Hematopoietic multipotent progenitor cell treated with erythropoietin and hydrocortisone succinate and interleukin-3 and kit ligand, for 15 days (in vitro differentiated cells): ENCODE measurements around the gene LAMA2.

Experiments used
- DNase-seq: peaks from one replicate; pipeline ENCODE4 v3.0.0-alpha.2; 2015; ENCODE audit warnings: low spot score

LAMA2 gene

DNA sequence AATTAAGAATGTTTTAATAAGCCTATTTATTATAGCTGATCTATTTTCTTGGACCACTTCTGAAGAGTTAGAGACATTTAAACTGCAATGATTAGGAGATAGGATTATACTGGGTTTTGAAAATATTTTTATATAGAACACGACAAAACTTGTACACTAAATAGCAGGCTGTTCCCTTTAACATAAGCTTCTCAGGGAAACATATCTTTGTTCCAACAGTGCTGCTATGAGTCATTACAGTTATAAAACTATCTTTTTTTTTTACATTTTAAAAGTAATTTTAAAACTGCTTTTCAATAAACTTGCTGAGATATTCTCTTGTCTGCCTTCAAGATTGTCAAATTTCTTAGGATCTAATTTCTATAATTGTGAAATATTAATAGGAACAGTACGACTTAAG lies 438.0 kb downstream of the LAMA2 start:
- DNase-seq: no peak

DNA sequence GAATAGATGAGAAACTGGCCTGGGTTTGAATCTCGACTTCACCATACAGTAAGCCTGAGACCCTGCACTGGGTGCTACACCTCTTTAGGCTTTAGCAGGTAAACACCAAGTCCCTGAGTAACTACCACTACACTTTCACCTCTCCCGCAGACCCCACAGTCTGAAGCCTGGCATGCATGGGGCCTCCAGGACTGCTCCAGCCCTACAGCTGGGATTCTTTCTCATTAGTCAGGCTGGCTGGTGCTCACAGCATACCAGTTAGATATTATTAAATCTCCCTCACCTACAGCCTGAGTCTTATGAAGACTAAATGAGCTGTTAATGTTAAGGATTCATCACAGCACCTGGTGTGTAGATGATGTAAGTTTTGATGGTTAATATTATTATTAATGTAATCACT lies 438.4 kb downstream of the LAMA2 start:
- no peak for DNase-seq

DNA sequence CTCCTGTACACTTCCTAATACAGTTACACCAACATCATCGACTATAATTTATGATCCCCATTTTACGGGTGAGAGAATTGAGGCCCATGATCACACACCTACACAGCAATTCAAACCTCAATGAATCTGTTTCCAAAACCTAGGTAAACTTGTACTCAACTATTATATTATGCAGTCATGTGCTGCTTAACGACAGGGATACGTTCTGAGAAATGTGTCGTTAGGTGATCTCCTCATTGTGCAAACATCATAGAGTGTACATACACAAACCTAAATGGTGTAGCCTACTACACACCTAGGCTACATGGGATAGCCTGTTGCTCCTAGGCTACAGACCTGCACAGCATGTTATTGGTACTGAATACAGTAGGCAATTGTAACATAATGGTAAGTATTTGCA lies 441.4 kb downstream of the LAMA2 start:
- no peak for DNase-seq

DNA sequence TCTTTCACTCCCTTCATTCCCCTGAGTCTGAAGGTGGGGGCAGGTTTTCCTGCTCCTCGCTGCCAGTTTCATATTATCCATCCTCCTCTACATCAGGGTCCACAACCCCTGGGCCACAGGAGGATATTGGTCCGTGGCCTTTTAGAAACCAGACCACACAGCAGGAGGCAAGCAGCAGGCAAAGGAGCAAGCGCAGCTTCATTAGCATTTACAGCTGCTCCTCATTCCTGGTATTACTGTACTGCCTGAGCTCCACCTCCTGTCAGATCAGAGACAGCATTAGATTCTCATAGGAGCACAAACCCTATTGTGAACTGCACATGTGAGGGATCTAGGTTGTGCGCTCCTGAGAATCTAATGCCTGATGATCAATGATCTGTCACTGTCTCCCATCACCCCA lies 446.7 kb downstream of the LAMA2 start:
- DNase-seq: no peak

DNA sequence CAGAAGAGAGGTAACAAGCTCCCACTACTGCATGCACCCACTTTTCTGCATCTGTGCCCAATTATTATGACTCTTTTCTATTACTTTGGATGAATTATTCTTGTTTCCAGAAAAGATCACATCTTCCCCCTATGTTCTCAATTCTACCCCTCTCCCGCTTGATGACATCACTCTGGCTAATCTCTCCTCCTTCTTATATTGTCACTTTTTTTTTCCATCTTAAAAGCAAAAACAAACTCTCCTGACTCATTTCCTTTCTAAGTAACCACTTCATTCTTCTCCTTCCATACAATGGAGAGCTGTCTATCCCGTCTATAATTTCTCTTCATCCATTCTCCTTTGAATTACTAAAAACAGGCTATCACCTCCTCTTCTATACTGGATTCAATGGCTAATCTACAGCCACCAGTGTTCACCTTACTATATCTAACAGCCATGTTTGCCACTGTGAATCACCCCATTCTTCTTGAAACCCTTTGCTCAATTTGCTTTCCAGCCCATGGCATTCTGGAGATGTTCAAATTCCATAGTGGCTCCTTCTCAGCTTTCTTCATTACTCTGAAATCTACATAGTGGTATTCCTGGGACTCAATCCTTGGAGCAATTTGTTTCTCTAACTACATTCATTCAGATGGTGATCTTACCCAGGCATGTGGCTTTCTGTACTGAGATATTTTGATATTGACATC lies 448.7 kb downstream of the LAMA2 start:
- DNase-seq: no peak

DNA sequence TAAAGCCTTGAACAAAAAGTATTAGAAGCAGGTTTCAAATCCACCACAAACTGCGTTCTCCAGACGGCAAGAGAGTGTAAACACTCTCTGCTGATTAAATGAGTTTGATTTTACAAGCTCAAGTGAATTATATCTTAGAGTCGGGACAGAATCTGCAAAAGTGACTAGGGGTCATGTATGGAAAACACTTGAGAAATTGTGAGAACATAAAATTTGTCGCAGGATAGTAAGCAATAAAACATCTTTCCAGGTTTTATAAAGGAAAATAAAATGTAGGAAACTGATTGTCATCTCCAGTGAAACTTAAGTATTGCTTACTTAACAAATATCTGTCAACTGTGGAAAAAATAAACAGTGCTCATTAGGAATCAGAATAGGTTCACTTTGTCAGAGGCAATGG lies 452.9 kb downstream of the LAMA2 start:
- DNase-seq: no peak

DNA sequence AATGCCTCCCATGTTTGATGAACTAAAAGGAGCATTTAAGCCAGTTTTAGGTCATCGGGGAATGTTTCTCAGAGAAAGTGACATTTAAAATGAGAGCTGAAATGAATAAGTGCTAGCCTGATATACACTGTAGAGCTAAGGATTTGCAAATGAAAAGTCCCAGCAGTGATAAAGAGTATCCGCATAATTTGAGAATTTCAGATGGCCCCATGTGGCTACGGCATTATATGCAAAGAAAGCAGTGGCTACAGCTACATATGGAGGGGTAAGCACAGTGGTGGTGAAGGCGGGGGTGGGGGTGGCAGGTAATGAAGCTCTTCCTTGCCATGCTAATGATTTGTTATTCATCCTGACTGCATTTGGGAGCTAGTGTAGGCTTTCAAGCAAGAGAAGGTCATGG lies 455.7 kb downstream of the LAMA2 start:
- no peak for DNase-seq

DNA sequence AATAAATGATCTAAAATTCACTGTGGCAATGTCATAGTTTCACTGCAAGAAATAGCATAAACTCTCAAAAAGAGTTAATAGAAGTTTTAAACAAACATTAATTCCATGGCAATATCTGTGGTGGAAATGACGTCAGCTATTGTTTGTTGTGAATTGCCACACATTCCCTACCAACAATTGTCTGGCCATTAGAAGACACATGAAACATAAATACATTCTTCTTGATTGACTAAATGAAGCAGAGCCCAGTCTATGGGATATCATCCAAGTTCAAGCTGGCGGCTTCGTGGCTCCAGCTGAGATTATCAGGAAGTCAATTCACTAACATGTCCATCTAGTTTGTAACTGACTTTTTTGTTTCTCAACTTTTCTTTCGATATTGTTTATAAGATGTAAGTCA lies 458.0 kb downstream of the LAMA2 start:
- no peak for DNase-seq

DNA sequence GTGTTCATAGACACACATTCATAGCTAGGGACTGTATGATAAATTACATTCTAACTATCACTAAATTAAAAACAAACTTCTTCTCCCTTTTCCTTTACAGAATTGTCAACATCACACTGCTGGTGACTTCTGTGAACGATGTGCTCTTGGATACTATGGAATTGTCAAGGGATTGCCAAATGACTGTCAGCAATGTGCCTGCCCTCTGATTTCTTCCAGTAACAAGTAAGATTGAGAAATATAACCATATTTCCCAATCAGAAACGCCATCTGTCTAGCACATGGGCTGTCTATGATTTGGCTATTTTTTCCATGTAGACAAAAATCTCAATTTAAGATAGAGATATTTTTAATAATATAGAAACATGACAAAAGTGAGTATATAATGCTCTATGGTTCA lies 459.3 kb downstream of the LAMA2 start:
- DNase-seq: no peak

DNA sequence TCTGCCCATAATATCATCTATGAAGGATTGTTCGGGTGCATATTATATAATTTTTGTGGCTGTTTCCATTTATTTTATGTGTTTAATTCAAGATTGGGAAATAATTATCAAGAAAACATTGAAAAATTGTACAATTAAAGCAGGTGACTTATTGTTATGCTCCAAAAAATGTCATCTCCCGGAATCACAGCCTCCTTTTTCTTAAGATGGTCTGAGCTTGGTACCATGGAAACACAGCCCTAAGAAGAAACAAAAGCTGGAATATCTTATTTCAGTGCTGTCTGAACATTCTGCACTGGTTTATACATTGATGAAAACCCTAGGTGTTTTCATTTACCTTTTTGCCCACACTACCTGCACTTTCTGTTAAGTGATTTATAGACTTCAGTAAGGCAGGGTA lies 459.9 kb downstream of the LAMA2 start:
- DNase-seq: no peak

DNA sequence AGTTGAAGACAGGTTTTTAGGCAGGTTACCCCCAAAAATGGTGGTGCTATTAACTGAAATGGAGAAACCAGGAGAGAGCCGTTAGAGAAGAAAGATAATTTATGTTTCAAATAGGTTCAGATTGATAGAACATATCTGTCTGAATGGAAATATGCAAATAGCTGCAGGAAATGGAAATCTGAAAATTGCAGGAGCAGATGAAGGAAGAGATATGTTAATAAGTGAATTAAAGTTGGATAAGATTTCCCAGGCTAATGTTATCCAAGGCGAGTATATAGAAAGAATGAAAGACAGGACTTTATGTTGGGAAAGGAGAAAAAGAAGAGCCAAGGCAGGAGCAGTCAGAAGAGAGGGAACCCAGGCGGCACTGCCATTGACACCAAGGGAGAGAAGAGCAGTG lies 461.4 kb downstream of the LAMA2 start:
- no peak for DNase-seq

DNA sequence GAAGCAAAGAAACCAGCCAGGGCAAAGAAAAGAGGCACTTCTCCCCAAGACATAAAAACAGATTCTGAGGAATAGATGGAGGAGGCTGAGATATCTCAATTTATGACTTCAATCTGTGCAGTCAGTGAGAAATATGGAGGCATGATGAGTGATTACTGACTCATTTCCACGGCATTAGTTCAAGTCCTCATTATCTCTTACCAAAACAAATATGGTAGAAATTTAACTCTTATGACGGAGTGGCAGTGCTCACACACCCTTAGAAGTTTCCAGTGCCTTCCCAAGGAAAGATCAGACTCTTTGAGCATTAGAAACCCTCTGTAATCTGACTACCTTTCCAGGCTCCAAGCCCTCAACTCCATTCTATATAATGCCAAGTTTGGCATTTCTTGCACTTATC lies 463.0 kb downstream of the LAMA2 start:
- no peak for DNase-seq

DNA sequence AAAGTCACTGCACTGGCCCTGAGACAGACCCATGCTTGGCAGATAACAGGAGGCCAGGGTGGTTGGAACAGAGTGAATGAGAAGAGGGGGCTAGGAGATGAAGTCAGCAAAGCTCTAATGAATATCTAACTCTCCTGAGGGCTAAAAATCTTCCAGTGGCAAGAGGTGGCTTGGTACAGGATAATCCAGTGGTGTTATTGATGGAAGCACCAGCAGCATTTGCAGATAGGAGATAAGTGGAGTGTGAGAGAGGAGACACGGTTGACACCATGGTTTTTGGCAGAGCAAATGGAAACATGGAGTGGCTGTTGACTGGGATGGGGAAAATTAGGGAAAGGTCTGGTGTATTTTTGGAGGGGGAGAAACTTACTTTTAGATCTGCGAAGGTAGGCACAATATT lies 464.0 kb downstream of the LAMA2 start:
- DNase-seq: no peak

DNA sequence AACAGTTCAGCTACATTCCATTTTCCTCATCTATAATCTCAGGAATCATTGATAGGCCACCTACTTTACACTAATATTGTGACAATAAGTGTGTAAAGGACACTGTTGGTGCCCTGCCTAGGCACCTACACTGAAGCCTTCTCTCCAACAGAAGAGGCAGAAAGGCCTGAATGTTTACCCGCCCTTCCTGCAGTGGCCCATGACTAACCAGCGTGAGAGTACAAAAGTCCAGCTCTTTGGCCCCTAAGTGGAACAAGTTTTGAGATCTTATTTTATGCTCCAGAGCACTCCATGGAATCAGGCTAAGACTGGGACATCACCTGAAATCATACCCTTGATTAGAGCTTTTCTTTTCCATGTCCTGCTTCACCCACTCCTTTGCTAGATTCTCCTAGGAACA lies 467.3 kb downstream of the LAMA2 start:
- no peak for DNase-seq

DNA sequence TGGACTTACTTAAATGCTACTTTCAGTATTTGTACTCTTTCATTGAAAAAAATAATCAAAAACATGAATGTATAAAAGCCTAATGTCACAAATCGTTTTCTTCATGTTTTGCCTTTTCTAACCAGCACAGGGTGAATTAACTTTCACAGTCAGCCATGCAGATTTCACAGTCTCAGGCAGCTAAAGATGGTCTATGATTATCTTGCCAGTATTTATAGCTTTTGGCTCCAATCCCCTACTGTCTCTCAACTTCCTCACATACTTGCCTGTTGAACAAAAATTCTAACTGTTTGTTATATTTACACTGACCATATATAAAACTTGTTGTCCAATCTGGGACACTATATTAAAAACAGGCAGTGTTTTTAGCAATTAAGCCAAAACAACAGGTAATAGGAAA lies 468.9 kb downstream of the LAMA2 start:
- no peak for DNase-seq

DNA sequence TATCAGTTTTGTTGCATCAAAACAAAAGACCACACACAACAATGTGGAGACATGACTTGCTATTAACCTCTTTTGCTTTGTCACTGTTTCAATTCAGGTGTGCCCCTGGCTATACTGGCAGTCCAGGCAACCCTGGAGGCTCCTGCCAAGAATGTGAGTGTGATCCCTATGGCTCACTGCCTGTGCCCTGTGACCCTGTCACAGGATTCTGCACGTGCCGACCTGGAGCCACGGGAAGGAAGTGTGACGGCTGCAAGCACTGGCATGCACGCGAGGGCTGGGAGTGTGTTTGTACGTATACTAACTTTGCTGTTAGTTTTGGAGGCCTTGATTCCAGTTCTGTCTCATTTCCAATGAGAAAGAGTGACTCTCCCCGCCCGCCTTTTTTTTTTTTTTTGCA lies 470.1 kb downstream of the LAMA2 start:
- DNase-seq: no peak

DNA sequence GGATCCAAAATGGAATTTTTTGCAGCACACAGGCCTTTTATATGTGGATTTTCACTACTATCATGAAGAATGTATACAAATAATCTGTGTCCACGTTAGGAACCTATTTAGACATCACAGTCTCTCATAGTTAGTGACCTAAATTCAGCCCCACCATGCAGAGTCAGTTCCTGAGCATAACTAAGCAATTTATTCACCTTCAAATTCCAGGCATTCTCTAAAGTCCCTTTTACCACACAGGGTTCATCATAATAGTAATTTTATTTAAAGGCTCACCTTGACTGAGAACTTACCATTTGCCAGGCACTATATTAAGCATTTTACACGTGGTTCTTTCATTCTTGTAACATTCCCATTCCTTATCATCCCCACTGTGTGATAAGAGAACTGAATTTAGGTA lies 473.2 kb downstream of the LAMA2 start:
- DNase-seq: no peak

DNA sequence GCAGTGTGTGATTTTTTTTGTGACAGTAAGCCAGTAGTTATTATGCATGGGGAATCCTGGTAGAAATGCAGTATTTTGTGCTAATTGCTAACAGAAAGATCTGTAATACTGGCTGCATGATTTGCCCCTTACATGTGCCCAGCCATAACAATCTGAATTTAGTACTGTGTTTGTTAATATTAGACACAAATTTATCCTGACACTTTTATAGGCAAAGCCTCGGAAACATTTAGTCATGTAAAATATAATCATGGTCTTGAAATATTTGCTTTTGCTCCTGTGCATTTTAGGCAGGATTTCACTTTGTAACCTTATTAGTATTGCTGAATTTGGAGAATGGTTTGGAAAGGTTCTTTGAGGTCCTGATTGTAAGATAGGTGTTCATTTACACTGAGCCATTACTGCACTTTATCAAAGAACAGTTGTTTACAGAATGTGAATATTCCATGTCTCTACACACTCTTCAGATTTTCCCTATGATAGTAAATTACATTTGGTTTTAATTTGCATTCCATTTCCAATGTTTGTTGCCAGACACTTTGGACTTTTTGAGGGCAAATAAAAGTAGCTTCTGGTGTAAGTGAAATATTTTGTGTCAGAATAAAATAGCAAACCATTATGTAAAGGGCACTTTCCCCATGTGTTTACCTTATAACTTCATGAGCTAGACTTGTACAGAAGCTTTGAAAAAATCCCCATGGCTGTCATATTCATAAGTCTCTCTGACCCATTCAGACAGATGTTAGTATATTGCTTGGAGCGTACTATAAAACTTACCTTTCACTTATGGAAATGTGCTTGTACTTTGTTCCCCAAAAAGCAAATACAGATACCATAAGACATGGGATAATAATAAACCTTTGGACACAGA lies 477.1 kb downstream of the LAMA2 start:
- no peak for DNase-seq

DNA sequence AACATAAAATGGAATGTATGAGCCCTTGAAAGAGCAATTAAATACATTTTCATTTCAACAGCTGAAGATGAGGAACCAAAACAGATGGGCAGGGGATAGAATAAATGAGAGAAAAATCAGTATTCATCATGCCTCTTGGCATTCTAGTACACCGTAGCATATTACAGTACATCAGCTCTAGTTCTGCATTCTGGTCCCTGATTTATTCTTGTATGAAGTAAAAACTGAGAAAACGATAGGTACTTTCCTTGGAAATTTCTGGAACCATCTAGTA lies 477.7 kb downstream of the LAMA2 start:
- DNase-seq: no peak

DNA sequence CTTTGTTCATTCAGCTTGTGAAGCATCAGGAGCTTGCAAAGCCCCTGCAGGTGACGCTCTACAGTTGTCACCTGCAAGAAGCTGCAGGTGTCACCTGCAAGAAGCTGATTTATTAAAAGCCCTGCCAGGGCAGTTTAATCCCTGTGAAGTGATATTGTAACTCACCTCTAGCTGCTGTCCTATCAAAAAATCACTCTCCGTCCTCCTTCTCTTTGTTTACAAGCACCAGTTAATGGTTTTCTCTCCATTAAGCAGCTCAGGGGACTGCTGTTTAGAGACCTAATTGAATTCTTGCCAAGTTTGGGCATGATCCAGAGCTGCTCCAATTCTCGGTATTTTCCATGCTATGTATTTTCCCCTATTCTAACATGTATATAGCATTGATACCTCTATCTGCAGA lies 481.1 kb downstream of the LAMA2 start:
- DNase-seq: no peak

DNA sequence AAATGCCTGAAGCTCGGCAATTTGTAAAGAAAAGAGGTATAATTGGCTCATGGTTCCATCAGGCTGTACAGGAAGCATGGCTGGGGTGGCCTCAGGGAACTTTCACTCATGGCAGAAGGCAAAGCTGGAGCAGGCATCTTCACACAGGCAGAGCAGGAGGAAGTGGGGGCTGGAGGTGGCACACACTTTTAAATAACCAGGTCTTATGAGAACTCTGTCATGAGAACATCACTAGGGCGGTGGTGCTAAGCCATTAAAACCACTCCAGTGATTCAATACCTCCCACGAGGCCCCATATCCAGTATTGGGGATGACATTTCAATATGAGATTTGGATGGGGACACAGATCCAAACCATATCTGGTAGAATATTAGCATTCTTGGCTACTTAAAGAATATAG lies 481.8 kb downstream of the LAMA2 start:
- DNase-seq: no peak

DNA sequence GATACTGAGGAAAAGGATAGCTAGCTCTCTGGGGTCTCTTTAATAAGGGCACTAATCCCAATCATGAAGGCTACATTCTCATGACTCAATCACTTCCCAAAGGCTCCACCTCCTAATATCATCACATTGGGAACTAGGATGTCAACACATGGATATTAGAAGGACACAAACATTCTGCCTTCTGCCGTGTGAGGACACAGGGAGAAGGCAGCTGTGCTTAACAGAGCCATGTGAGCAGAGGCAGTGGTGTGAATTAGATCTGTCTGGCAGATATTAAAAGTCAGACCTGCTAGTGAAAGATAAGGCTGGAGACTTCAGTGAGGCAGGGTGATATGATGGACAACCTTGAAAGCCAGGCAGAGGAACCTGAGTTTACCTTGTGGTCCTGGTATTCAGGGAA lies 485.1 kb downstream of the LAMA2 start:
- no peak for DNase-seq

DNA sequence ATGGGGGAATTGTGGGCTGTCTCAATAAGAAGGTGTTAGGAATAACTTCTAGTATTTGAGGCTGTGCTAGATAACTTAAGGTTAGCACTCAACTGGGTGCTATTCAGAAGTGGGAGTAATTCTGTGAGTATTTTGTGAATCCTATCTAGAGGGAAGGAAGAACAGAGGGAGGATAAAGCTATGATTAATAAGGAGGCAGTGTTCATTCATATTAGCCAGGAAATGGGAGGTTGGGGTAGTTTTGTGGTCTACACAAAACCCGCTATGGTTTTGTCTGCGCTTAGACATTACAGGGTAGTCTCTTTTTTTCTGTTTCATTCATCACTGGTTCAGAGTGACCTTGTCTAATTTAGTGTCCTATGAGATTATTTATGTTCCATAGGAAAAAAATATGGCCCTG lies 486.0 kb downstream of the LAMA2 start:
- DNase-seq: no peak

DNA sequence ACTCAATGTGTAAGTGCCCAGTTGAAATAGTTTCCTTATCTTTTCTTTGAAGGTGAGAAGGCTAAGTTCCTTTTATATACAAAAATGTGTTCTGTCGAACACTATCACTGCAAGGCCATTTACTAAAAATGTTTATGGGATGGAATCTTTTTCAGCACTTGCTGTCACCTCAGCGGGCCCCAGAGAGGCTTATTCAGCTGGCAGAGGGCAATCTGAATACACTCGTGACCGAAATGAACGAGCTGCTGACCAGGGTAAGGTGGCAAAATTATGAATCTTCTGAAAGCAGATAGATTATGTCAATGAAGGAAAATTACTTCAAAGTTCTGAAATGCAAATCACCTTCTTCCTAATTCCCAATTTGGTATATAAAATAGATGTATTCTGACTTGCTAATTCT lies 486.8 kb downstream of the LAMA2 start:
- DNase-seq: no peak
